ENCODE data around the gene C9orf78. TPM values are rescaled to one million over a fixed set of nuclear protein-coding genes. Genes with fewer than 3 reads are reported as not detected.

Gene C9orf78
- total and polyA plus RNA-seq, 2 experiments from 2014 or later: 34.4 to 84.6 TPM

DNA sequence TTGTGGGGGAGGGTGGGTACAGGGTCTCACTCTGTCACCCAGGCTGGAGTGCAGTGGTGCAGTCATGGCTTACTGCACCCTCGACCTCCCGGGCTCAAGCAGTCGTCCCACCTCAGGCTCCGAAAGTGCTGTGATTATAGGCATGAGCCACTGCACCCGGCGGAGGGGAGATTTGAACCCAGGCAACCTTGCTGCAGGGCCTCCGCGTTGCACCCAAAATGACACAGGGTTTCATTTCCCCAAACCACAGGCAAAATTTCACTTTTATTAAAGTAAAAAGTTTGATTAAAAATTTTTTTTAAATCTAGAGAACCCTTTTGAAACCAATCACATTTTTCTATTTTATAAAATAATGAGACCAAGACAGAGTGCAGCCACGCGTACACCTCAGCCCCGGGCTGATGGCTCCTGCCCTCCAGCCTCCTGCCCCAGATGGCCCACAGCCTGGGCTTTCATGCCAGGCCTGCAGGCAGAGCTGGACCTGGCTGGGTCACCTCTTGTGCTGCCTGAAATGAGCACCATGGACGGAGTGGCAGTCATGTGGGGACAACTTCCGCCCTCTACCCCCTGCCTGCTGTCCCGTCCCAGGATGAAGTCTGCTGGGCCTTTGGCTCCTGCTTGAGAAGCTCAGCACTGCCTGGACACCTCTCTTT lies 30.7 kb upstream of the C9orf78 start:
- H3K27me3 Mint-ChIP-seq (ENCODE audit: insufficient read depth, low read depth, poor library complexity): peaks cover 12% of the 10 kb centered on the region
- no peaks in the 10 kb centered on the region for H3K36me3 ChIP-seq (ENCODE audit: insufficient read depth)
- no peaks in the 10 kb centered on the region for H3F3A ChIP-seq (replicated peaks; ENCODE audit: low read depth)
- TF ChIP-seq EZH2 (IDR thresholded peaks at IDR 0.05; ENCODE audit: low read depth, unreplicated experiment): no peak
- no peak for TF ChIP-seq STAT1 (IDR thresholded peaks at IDR 0.05; ENCODE audit: unreplicated experiment)
- no peaks in the 10 kb centered on the region; the same call in 2 of the 3 replicates for H3K9me3 Mint-ChIP-seq
- ATAC-seq: no peak
- H3K27ac Mint-ChIP-seq: no peak overlapping the region; the same call in 1 of the 2 replicates
- H3K4me3 Mint-ChIP-seq: no peak overlapping the region
- no peaks in the 10 kb centered on the region for H4K20me1 ChIP-seq (replicated peaks; ENCODE audit: insufficient read depth)
- no peak overlapping the region for H3K4me3 ChIP-seq
- H3K9me2 ChIP-seq (ENCODE audit: insufficient read depth): no peaks in the 10 kb centered on the region
- peaks cover 25% of the 10 kb centered on the region; the same call in 2 of the 3 replicates for H3K36me3 Mint-ChIP-seq (ENCODE audit: low read depth)
- H2AFZ ChIP-seq: no peak overlapping the region
- no peak overlapping the region for H3K4me2 ChIP-seq
- H3K4me1 Mint-ChIP-seq: no peaks in the 10 kb centered on the region; the same call in 2 of the 3 replicates
- no peak for DNase-seq (ENCODE audit: low spot score)
- H3K27ac ChIP-seq (ENCODE audit: low read depth): no peak overlapping the region
- no peaks in the 10 kb centered on the region for H3K27me3 ChIP-seq (ENCODE audit: insufficient read depth)
- H3K4me1 ChIP-seq (ENCODE audit: insufficient read depth): no peaks in the 10 kb centered on the region
- no peaks in the 10 kb centered on the region for H3K79me2 ChIP-seq (replicated peaks; ENCODE audit: insufficient read depth)

DNA sequence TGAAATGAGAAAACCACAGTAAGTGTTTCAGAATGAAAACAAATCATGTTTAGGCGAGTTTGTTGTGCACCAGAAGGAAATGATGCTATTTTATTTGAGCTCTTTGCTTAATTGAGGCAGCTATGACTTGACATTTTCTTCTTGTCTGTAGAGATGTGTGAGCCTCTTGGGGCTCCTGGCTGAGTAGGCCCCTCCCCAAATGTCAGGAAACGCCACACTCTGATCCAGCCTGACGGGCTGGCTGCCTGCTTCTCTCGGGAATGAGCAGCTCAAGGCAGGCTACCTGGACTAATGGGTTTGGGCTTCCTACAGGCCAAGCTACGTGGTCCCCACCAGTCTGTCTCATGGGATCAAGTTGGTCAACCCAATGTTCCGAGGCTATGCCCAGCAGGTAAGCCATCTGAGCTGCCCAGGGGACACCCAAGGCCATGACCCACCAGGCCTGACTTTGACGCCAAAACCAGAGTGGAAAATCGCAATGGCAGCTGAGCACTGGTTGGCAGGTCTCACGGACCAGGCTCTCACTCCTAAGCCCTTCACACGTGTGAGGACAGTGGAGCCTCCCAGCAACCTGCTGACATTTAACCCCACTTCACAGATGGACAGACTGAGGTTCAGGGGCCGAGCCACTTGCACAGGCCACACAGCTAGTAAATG lies 30.0 kb upstream of the C9orf78 start:
- peaks cover 25% of the 10 kb centered on the region; the same call in 2 of the 3 replicates for H3K36me3 Mint-ChIP-seq (ENCODE audit: low read depth)
- no peak for DNase-seq (ENCODE audit: low spot score)
- no peaks in the 10 kb centered on the region for H3K4me1 ChIP-seq (ENCODE audit: insufficient read depth)
- TF ChIP-seq ZNF331 (CRISPR knock-in tag; IDR thresholded peaks at IDR 0.05; ENCODE audit: low read depth) (no peak), ZNF114 (CRISPR knock-in tag; IDR thresholded peaks at IDR 0.05) (no peak), CREB1 (CRISPR knock-in tag; IDR thresholded peaks at IDR 0.05; ENCODE audit: low read depth) (no peak), STAT1 (IDR thresholded peaks at IDR 0.05; ENCODE audit: unreplicated experiment) (no peak)
- TF ChIP-seq, protein P1, sequence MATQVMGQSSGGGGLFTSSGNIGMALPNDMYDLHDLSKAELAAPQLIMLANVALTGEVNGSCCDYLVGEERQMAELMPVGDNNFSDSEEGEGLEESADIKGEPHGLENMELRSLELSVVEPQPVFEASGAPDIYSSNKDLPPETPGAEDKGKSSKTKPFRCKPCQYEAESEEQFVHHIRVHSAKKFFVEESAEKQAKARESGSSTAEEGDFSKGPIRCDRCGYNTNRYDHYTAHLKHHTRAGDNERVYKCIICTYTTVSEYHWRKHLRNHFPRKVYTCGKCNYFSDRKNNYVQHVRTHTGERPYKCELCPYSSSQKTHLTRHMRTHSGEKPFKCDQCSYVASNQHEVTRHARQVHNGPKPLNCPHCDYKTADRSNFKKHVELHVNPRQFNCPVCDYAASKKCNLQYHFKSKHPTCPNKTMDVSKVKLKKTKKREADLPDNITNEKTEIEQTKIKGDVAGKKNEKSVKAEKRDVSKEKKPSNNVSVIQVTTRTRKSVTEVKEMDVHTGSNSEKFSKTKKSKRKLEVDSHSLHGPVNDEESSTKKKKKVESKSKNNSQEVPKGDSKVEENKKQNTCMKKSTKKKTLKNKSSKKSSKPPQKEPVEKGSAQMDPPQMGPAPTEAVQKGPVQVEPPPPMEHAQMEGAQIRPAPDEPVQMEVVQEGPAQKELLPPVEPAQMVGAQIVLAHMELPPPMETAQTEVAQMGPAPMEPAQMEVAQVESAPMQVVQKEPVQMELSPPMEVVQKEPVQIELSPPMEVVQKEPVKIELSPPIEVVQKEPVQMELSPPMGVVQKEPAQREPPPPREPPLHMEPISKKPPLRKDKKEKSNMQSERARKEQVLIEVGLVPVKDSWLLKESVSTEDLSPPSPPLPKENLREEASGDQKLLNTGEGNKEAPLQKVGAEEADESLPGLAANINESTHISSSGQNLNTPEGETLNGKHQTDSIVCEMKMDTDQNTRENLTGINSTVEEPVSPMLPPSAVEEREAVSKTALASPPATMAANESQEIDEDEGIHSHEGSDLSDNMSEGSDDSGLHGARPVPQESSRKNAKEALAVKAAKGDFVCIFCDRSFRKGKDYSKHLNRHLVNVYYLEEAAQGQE (IDR thresholded peaks at IDR 0.05; ENCODE audit: unreplicated experiment): no peak
- TF ChIP-seq, protein P2, sequence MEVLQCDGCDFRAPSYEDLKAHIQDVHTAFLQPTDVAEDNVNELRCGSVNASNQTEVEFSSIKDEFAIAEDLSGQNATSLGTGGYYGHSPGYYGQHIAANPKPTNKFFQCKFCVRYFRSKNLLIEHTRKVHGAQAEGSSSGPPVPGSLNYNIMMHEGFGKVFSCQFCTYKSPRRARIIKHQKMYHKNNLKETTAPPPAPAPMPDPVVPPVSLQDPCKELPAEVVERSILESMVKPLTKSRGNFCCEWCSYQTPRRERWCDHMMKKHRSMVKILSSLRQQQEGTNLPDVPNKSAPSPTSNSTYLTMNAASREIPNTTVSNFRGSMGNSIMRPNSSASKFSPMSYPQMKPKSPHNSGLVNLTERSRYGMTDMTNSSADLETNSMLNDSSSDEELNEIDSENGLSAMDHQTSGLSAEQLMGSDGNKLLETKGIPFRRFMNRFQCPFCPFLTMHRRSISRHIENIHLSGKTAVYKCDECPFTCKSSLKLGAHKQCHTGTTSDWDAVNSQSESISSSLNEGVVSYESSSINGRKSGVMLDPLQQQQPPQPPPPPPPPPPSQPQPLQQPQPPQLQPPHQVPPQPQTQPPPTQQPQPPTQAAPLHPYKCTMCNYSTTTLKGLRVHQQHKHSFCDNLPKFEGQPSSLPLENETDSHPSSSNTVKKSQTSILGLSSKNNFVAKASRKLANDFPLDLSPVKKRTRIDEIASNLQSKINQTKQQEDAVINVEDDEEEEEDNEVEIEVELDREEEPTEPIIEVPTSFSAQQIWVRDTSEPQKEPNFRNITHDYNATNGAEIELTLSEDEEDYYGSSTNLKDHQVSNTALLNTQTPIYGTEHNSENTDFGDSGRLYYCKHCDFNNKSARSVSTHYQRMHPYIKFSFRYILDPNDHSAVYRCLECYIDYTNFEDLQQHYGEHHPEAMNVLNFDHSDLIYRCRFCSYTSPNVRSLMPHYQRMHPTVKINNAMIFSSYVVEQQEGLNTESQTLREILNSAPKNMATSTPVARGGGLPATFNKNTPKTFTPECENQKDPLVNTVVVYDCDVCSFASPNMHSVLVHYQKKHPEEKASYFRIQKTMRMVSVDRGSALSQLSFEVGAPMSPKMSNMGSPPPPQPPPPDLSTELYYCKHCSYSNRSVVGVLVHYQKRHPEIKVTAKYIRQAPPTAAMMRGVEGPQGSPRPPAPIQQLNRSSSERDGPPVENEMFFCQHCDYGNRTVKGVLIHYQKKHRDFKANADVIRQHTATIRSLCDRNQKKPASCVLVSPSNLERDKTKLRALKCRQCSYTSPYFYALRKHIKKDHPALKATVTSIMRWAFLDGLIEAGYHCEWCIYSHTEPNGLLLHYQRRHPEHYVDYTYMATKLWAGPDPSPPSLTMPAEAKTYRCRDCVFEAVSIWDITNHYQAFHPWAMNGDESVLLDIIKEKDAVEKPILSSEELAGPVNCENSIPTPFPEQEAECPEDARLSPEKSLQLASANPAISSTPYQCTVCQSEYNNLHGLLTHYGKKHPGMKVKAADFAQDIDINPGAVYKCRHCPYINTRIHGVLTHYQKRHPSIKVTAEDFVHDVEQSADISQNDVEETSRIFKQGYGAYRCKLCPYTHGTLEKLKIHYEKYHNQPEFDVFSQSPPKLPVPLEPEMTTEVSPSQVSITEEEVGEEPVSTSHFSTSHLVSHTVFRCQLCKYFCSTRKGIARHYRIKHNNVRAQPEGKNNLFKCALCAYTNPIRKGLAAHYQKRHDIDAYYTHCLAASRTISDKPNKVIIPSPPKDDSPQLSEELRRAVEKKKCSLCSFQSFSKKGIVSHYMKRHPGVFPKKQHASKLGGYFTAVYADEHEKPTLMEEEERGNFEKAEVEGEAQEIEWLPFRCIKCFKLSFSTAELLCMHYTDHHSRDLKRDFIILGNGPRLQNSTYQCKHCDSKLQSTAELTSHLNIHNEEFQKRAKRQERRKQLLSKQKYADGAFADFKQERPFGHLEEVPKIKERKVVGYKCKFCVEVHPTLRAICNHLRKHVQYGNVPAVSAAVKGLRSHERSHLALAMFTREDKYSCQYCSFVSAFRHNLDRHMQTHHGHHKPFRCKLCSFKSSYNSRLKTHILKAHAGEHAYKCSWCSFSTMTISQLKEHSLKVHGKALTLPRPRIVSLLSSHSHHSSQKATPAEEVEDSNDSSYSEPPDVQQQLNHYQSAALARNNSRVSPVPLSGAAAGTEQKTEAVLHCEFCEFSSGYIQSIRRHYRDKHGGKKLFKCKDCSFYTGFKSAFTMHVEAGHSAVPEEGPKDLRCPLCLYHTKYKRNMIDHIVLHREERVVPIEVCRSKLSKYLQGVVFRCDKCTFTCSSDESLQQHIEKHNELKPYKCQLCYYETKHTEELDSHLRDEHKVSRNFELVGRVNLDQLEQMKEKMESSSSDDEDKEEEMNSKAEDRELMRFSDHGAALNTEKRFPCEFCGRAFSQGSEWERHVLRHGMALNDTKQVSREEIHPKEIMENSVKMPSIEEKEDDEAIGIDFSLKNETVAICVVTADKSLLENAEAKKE (CRISPR knock-in tag; IDR thresholded peaks at IDR 0.05): no peak
- TF ChIP-seq, protein P3, sequence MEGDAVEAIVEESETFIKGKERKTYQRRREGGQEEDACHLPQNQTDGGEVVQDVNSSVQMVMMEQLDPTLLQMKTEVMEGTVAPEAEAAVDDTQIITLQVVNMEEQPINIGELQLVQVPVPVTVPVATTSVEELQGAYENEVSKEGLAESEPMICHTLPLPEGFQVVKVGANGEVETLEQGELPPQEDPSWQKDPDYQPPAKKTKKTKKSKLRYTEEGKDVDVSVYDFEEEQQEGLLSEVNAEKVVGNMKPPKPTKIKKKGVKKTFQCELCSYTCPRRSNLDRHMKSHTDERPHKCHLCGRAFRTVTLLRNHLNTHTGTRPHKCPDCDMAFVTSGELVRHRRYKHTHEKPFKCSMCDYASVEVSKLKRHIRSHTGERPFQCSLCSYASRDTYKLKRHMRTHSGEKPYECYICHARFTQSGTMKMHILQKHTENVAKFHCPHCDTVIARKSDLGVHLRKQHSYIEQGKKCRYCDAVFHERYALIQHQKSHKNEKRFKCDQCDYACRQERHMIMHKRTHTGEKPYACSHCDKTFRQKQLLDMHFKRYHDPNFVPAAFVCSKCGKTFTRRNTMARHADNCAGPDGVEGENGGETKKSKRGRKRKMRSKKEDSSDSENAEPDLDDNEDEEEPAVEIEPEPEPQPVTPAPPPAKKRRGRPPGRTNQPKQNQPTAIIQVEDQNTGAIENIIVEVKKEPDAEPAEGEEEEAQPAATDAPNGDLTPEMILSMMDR (conservative IDR thresholded peaks at IDR 0.05; ENCODE audit: low read depth in 2 of 2): no peak

More for the DNA sequence above, 30.0 kb upstream of the C9orf78 start:
- no peak overlapping the region for H3K27ac ChIP-seq (ENCODE audit: low read depth)
- no peaks in the 10 kb centered on the region for H3K27me3 ChIP-seq (ENCODE audit: insufficient read depth)
- no peaks in the 10 kb centered on the region for H3K36me3 ChIP-seq (ENCODE audit: insufficient read depth)
- H3K4me3 ChIP-seq: no peak overlapping the region
- no peaks in the 10 kb centered on the region for H3K4me1 Mint-ChIP-seq
- H3K4me3 Mint-ChIP-seq: no peak overlapping the region
- H3F3A ChIP-seq (replicated peaks; ENCODE audit: low read depth): no peaks in the 10 kb centered on the region
- no peak overlapping the region for H3K4me2 ChIP-seq
- H3K9me2 ChIP-seq (ENCODE audit: insufficient read depth): no peaks in the 10 kb centered on the region
- H3K79me2 ChIP-seq (replicated peaks; ENCODE audit: insufficient read depth): no peaks in the 10 kb centered on the region
- H4K20me1 ChIP-seq (replicated peaks; ENCODE audit: insufficient read depth): no peaks in the 10 kb centered on the region
- no peaks in the 10 kb centered on the region; the same call in 2 of the 3 replicates for H3K9me3 Mint-ChIP-seq
- H3K27ac Mint-ChIP-seq: peak overlapping the region; percentile 44; the same call in 1 of the 2 replicates
- peaks cover 12% of the 10 kb centered on the region for H3K27me3 Mint-ChIP-seq (ENCODE audit: insufficient read depth, low read depth, poor library complexity)
- no peak overlapping the region for H2AFZ ChIP-seq
- ATAC-seq: no peak
